GM23338 (cell line): ENCODE results near the gene UGCG. TPM values are rescaled to one million over a fixed set of nuclear protein-coding genes. Genes with fewer than 3 reads are reported as not detected.

Source experiments
- EZH2phosphoT487 ChIP-seq: fragments of 200-600 bp; sonication (generic); IDR thresholded peaks from one replicate; pipeline ENCODE4 v1.8.1; 2018; ENCODE audit warnings: antibody characterized with exemption; ENCODE audit not compliant: unreplicated experiment
- JUNB ChIP-seq: IDR thresholded peaks from one replicate; pipeline ENCODE4 v1.6.1; 2016; ENCODE audit warnings: antibody characterized with exemption; ENCODE audit not compliant: unreplicated experiment
- STAT1 ChIP-seq: IDR thresholded peaks from one replicate; pipeline ENCODE4 v1.6.1; 2016; ENCODE audit warnings: antibody characterized with exemption; ENCODE audit not compliant: unreplicated experiment
- ZNF114 ChIP-seq: fragments of 250-450 bp; sonication (Bioruptor Pico); IDR thresholded peaks from 2 replicates; pipeline ENCODE4 v1.5.0; 2020; ENCODE audit warnings: mild to moderate bottlenecking, moderate library complexity
- ZNF331 ChIP-seq: fragments of 250-450 bp; sonication (Bioruptor Pico); IDR thresholded peaks from 2 replicates; pipeline ENCODE4 v1.5.0; 2020; ENCODE audit warnings: low read depth, mild to moderate bottlenecking, moderate library complexity
- polyA plus RNA-seq: library from polyadenylated mRNA; unstranded; fragments of >200 nt; fragmentation: Nextera tagmentation; extraction: Ambion mirVana; gene quantifications from 2 replicates; pipeline ENCODE4 v1.2.1, GENCODE V29; 2016
- total RNA-seq: library from RNA; depleted of rRNA; stranded (reverse); fragments of >200 nt; shearing (Covaris generic); gene quantifications from 2 replicates; pipeline ENCODE4 v1.2.3, GENCODE V29; 2014
- TF ChIP-seq, protein P1 (sequence below): fragments of 250-450 bp; sonication (Bioruptor Pico); IDR thresholded peaks from 2 replicates; pipeline ENCODE4 v1.5.0; 2020; ENCODE audit warnings: mild to moderate bottlenecking, moderate library complexity
- TF ChIP-seq, protein P2 (sequence below): IDR thresholded peaks from 2 replicates; pipeline ENCODE4 v1.6.1; 2016; ENCODE audit warnings: antibody characterized with exemption
- TF ChIP-seq, protein P3 (sequence below): IDR thresholded peaks from one replicate; pipeline ENCODE4 v1.6.1; 2018; ENCODE audit warnings: antibody characterized with exemption; ENCODE audit not compliant: unreplicated experiment

UGCG gene
- total and polyA plus RNA-seq, 2 experiments from 2014 or later, result 30.4 to 44.9 TPM

DNA sequence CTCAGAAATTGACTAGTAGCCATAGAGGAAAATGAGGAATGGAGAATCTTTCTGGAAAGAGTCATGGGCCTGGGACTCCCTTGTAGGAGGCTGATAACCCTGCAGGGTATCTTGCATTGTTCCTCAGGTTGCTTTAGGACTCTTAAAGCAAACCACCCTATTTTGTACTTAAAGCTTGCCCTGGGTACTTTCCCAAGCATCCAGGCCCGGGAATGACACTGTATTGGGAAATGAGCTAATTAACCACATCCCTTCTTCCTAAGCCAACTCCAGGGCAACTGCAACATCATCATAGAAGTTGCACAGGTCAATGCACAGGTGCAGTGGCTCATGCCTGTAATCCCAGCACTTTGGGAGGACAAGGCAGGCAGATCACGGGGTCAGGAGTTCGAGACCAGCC lies 55.9 kb downstream of the UGCG start (continued):
- TF ChIP-seq, protein P1, sequence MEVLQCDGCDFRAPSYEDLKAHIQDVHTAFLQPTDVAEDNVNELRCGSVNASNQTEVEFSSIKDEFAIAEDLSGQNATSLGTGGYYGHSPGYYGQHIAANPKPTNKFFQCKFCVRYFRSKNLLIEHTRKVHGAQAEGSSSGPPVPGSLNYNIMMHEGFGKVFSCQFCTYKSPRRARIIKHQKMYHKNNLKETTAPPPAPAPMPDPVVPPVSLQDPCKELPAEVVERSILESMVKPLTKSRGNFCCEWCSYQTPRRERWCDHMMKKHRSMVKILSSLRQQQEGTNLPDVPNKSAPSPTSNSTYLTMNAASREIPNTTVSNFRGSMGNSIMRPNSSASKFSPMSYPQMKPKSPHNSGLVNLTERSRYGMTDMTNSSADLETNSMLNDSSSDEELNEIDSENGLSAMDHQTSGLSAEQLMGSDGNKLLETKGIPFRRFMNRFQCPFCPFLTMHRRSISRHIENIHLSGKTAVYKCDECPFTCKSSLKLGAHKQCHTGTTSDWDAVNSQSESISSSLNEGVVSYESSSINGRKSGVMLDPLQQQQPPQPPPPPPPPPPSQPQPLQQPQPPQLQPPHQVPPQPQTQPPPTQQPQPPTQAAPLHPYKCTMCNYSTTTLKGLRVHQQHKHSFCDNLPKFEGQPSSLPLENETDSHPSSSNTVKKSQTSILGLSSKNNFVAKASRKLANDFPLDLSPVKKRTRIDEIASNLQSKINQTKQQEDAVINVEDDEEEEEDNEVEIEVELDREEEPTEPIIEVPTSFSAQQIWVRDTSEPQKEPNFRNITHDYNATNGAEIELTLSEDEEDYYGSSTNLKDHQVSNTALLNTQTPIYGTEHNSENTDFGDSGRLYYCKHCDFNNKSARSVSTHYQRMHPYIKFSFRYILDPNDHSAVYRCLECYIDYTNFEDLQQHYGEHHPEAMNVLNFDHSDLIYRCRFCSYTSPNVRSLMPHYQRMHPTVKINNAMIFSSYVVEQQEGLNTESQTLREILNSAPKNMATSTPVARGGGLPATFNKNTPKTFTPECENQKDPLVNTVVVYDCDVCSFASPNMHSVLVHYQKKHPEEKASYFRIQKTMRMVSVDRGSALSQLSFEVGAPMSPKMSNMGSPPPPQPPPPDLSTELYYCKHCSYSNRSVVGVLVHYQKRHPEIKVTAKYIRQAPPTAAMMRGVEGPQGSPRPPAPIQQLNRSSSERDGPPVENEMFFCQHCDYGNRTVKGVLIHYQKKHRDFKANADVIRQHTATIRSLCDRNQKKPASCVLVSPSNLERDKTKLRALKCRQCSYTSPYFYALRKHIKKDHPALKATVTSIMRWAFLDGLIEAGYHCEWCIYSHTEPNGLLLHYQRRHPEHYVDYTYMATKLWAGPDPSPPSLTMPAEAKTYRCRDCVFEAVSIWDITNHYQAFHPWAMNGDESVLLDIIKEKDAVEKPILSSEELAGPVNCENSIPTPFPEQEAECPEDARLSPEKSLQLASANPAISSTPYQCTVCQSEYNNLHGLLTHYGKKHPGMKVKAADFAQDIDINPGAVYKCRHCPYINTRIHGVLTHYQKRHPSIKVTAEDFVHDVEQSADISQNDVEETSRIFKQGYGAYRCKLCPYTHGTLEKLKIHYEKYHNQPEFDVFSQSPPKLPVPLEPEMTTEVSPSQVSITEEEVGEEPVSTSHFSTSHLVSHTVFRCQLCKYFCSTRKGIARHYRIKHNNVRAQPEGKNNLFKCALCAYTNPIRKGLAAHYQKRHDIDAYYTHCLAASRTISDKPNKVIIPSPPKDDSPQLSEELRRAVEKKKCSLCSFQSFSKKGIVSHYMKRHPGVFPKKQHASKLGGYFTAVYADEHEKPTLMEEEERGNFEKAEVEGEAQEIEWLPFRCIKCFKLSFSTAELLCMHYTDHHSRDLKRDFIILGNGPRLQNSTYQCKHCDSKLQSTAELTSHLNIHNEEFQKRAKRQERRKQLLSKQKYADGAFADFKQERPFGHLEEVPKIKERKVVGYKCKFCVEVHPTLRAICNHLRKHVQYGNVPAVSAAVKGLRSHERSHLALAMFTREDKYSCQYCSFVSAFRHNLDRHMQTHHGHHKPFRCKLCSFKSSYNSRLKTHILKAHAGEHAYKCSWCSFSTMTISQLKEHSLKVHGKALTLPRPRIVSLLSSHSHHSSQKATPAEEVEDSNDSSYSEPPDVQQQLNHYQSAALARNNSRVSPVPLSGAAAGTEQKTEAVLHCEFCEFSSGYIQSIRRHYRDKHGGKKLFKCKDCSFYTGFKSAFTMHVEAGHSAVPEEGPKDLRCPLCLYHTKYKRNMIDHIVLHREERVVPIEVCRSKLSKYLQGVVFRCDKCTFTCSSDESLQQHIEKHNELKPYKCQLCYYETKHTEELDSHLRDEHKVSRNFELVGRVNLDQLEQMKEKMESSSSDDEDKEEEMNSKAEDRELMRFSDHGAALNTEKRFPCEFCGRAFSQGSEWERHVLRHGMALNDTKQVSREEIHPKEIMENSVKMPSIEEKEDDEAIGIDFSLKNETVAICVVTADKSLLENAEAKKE (CRISPR knock-in tag), result no peak
- TF ChIP-seq ZNF114 (CRISPR knock-in tag), result no peak
- TF ChIP-seq, protein P2, sequence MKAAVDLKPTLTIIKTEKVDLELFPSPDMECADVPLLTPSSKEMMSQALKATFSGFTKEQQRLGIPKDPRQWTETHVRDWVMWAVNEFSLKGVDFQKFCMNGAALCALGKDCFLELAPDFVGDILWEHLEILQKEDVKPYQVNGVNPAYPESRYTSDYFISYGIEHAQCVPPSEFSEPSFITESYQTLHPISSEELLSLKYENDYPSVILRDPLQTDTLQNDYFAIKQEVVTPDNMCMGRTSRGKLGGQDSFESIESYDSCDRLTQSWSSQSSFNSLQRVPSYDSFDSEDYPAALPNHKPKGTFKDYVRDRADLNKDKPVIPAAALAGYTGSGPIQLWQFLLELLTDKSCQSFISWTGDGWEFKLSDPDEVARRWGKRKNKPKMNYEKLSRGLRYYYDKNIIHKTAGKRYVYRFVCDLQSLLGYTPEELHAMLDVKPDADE, result no peak
- TF ChIP-seq JUNB, result no peak
- no peak for TF ChIP-seq EZH2phosphoT487
- TF ChIP-seq, protein P3, sequence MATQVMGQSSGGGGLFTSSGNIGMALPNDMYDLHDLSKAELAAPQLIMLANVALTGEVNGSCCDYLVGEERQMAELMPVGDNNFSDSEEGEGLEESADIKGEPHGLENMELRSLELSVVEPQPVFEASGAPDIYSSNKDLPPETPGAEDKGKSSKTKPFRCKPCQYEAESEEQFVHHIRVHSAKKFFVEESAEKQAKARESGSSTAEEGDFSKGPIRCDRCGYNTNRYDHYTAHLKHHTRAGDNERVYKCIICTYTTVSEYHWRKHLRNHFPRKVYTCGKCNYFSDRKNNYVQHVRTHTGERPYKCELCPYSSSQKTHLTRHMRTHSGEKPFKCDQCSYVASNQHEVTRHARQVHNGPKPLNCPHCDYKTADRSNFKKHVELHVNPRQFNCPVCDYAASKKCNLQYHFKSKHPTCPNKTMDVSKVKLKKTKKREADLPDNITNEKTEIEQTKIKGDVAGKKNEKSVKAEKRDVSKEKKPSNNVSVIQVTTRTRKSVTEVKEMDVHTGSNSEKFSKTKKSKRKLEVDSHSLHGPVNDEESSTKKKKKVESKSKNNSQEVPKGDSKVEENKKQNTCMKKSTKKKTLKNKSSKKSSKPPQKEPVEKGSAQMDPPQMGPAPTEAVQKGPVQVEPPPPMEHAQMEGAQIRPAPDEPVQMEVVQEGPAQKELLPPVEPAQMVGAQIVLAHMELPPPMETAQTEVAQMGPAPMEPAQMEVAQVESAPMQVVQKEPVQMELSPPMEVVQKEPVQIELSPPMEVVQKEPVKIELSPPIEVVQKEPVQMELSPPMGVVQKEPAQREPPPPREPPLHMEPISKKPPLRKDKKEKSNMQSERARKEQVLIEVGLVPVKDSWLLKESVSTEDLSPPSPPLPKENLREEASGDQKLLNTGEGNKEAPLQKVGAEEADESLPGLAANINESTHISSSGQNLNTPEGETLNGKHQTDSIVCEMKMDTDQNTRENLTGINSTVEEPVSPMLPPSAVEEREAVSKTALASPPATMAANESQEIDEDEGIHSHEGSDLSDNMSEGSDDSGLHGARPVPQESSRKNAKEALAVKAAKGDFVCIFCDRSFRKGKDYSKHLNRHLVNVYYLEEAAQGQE, result no peak
- TF ChIP-seq STAT1, result no peak
- TF ChIP-seq ZNF331 (CRISPR knock-in tag), result no peak
